ENCODE data around the gene LIPG. TPM values are rescaled to one million over a fixed set of nuclear protein-coding genes. Genes with fewer than 3 reads are reported as not detected.

The LIPG gene
- total and polyA plus RNA-seq, 2 of the 13 experiments (the other 11 are each of a cell fraction or from before 2014, with no cell fraction given): 0.96 to 10.8 TPM

DNA sequence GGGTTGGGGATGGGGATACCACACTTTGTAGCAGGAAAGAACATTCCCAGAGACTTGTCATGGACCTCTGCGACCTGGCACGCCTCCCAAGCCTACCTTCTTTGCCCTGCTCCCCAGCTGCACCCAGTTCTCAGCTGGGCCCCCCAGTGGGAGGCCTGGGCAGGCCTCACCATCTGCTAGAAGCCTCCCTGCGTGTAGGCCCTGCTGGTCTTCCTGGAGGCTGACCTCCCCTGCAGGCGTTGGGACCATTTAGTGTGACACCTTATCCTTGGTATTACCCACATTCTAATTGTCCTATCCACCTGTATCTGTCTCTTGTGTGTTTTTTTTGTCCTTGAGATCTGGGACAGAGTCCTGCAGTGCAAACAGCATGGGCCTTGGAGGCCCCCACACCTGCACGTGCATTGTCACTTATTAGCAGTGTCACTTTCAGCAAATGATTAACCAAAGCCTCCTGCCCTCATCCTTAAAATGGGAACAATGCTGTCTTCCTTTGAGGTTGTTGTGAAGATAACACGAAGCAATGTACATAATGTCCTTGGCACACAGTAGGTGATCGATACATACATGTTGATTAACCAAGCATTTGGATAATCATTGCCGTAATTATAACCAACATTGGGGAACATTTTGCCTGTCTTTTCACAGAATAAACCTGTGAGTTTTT is 77.2 kb downstream of the LIPG start (continued):
- TF ChIP-seq, protein P1, sequence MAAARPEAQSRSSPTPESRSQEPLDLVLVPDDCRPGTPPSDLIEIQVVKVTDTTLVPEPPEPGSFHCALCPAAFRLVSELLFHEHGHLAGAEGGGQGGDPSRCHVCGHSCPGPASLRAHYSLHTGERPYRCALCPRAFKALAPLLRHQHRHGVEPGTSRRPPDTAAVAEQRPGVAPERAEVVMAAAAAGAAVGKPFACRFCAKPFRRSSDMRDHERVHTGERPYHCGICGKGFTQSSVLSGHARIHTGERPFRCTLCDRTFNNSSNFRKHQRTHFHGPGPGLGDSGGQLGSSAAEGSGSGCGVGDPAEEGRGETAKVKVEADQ (CRISPR knock-in tag; IDR thresholded peaks at IDR 0.05; ENCODE audit: borderline replicate concordance): no peak
- TF ChIP-seq ZSCAN30 (CRISPR knock-in tag; IDR thresholded peaks at IDR 0.05): no peak
- TF ChIP-seq ZNF773 (CRISPR knock-in tag; IDR thresholded peaks at IDR 0.05; ENCODE audit: borderline replicate concordance): no peak
- TF ChIP-seq REPIN1 (CRISPR knock-in tag; IDR thresholded peaks at IDR 0.05; ENCODE audit: borderline replicate concordance, low read depth): peak; percentile 100
- TF ChIP-seq IRX3 (CRISPR knock-in tag; IDR thresholded peaks at IDR 0.05; ENCODE audit: borderline replicate concordance, low read depth): peak; percentile 85; the same call in 1 of the 2 replicates
- peak; percentile 97 for TF ChIP-seq PATZ1 (CRISPR knock-in tag; IDR thresholded peaks at IDR 0.05)
- TF ChIP-seq, protein P2, sequence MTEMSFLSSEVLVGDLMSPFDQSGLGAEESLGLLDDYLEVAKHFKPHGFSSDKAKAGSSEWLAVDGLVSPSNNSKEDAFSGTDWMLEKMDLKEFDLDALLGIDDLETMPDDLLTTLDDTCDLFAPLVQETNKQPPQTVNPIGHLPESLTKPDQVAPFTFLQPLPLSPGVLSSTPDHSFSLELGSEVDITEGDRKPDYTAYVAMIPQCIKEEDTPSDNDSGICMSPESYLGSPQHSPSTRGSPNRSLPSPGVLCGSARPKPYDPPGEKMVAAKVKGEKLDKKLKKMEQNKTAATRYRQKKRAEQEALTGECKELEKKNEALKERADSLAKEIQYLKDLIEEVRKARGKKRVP (CRISPR knock-in tag; IDR thresholded peaks at IDR 0.05): 0 out of 4 replicates have a peak, but pooled peaks of 1 of the 2 experiments have one; percentile 41
- peak; percentile 56; the same call in 1 of the 2 replicates for TF ChIP-seq MEF2D (CRISPR knock-in tag; IDR thresholded peaks at IDR 0.05)
- TF ChIP-seq BORCS8-MEF2B (CRISPR knock-in tag; IDR thresholded peaks at IDR 0.05): peak; percentile 66; the same call in 1 of the 2 replicates
- peak; percentile 97 for TF ChIP-seq SOX5 (CRISPR knock-in tag; IDR thresholded peaks at IDR 0.05; ENCODE audit: borderline replicate concordance)
- TF ChIP-seq CEBPG (CRISPR knock-in tag; IDR thresholded peaks at IDR 0.05): peak; percentile 57
- TF ChIP-seq FOXA1 (IDR thresholded peaks at IDR 0.05): no peak
- peak; percentile 69; the same call in 1 of the 2 replicates for TF ChIP-seq FOXA1 (CRISPR knock-in tag; IDR thresholded peaks at IDR 0.05)
- TF ChIP-seq ZNF790 (CRISPR knock-in tag; IDR thresholded peaks at IDR 0.05; ENCODE audit: borderline replicate concordance): no peak
- TF ChIP-seq IRF2 (CRISPR knock-in tag; IDR thresholded peaks at IDR 0.05): peak; percentile 64; the same call in 1 of the 2 replicates
- TF ChIP-seq ZNF253 (CRISPR knock-in tag; IDR thresholded peaks at IDR 0.05; ENCODE audit: borderline replicate concordance): no peak
- no peak for TF ChIP-seq RFXAP (CRISPR knock-in tag; IDR thresholded peaks at IDR 0.05; ENCODE audit: borderline replicate concordance)
- TF ChIP-seq ZNF556 (CRISPR knock-in tag; IDR thresholded peaks at IDR 0.05; ENCODE audit: borderline replicate concordance): 0 out of 2 replicates have a peak, but pooled peaks have one; percentile 24
- TF ChIP-seq HNF4A (CRISPR knock-in tag; IDR thresholded peaks at IDR 0.05): peak; percentile 94
- TF ChIP-seq, protein P3, sequence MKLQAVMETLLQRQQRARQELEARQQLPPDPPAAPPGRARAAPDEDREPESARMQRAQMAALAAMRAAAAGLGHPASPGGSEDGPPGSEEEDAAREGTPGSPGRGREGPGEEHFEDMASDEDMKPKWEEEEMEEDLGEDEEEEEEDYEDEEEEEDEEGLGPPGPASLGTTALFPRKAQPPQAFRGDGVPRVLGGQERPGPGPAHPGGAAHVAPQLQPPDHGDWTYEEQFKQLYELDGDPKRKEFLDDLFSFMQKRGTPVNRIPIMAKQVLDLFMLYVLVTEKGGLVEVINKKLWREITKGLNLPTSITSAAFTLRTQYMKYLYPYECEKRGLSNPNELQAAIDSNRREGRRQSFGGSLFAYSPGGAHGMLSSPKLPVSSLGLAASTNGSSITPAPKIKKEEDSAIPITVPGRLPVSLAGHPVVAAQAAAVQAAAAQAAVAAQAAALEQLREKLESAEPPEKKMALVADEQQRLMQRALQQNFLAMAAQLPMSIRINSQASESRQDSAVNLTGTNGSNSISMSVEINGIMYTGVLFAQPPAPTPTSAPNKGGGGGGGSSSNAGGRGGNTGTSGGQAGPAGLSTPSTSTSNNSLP (IDR thresholded peaks at IDR 0.05; ENCODE audit: low read depth, low read length): peak; percentile 56; the same call in 1 of the 2 replicates
- peak; percentile 55; the same call in 1 of the 2 replicates for TF ChIP-seq NR2F2 (IDR thresholded peaks at IDR 0.05; ENCODE audit: borderline replicate concordance, low read depth)
- TF ChIP-seq LCORL (IDR thresholded peaks at IDR 0.05): no peak
- peak; percentile 63; the same call in 1 of the 2 replicates for TF ChIP-seq LCORL (CRISPR knock-in tag; IDR thresholded peaks at IDR 0.05)
- peak; percentile 32; the same call in 1 of the 2 replicates for TF ChIP-seq KLF6 (CRISPR knock-in tag; IDR thresholded peaks at IDR 0.05)
- TF ChIP-seq NR2F6 (IDR thresholded peaks at IDR 0.05): peak; percentile 54; the same call in 1 of the 2 replicates
- TF ChIP-seq NR2F6 (CRISPR knock-in tag; IDR thresholded peaks at IDR 0.05): 0 out of 2 replicates have a peak, but pooled peaks have one; percentile 38
- peak; percentile 58; the same call in 1 of the 2 replicates for TF ChIP-seq MIER2 (CRISPR knock-in tag; IDR thresholded peaks at IDR 0.05)
